HepG2 (cell line): ENCODE measurements around the gene TNIP1. TPM values are rescaled to one million over a fixed set of nuclear protein-coding genes. Genes with fewer than 3 reads are reported as not detected.
A peak's percentile ranks its signal among the peaks of the same experiment; 100 is the strongest.

ENCODE experiments used
- ATAC-seq: fragments of 200-7000 bp; cut with Tn5 transposase; 3 replicates; pipeline ENCODE4 v1.9.1; 2020; ENCODE audit warnings: mild to moderate bottlenecking, moderate library complexity
- BruUV-seq: library from RNA; stranded (reverse); fragments of 400-500 nt; replicated peaks from 2 replicates; lab custom pipeline; 2021; lab: Mats Ljungman, UMichigan
- CTCF ChIA-PET: fragments of 300-600 bp; formaldehyde crosslinking; extraction: SDS; loops from one replicate; lab custom pipeline; 2021; ENCODE audit warnings: low total read pairs, inconsistent platforms, low intra/inter-chr PET ratio; lab: Yijun Ruan, JAX
- POLR2A ChIA-PET: fragments of 350-600 bp; sonication (Branson Sonifier 250); formaldehyde crosslinking; loops from one replicate; lab custom pipeline; 2020; ENCODE audit warnings: antibody characterized with exemption, inconsistent platforms; lab: Yijun Ruan, JAX
- DNase-seq: peaks from one replicate; pipeline ENCODE4 v3.0.0-alpha.2; 2015; ENCODE audit warnings: low spot score
- FAIRE-seq: peaks from 3 replicates; lab custom pipeline; 2011; peaks lifted over from hg19 to GRCh38; lab: Jason Lieb, UNC
- H2AFZ ChIP-seq: one replicate; pipeline ENCODE4 v1.6.1; 2011; ENCODE audit warnings: low read length, inconsistent platforms
- H3K27ac ChIP-seq: fragments of 300-600 bp; 3 replicates; pipeline ENCODE4 v1.8.0; 2011; ENCODE audit warnings: mixed run types, mild to moderate bottlenecking, mixed read lengths, low read length, inconsistent platforms; ENCODE audit not compliant: insufficient read depth; ENCODE audit errors: extremely low read length
- H3K27me3 ChIP-seq, 2 experiments: fragments of 200-600 bp in 1 of 2; 2 replicates in 1 of 2; 3 replicates in 1 of 2; pipeline versions ENCODE4 v1.6.0 to v1.8.0; 2011; ENCODE audit warnings: low read length in 2 of 2, mild to moderate bottlenecking in 2 of 2, moderate library complexity in 2 of 2, inconsistent platforms in 1 of 2; ENCODE audit not compliant: insufficient read depth in 2 of 2, control insufficient read depth in 1 of 2
- H3K36me3 ChIP-seq, 2 experiments: fragments of 200-600 bp in 1 of 2; replicated peaks in 1 of 2; 2 replicates in 1 of 2; 3 replicates in 1 of 2; pipeline versions ENCODE4 v1.5.1 to v1.8.0; 2011; ENCODE audit warnings: low read length in 2 of 2, inconsistent platforms in 1 of 2; ENCODE audit not compliant: insufficient read depth in 2 of 2, control insufficient read depth in 1 of 2
- H3K4me1 ChIP-seq: 2 replicates; pipeline ENCODE4 v1.5.1; 2012; ENCODE audit warnings: low read length, inconsistent platforms; ENCODE audit not compliant: insufficient read depth
- H3K4me2 ChIP-seq: 2 replicates; pipeline ENCODE4 v1.6.0; 2011; ENCODE audit warnings: low read depth, low read length, inconsistent platforms
- H3K4me3 ChIP-seq, 3 experiments: fragments of 200-600 bp in 1 of 3; sonication (generic), shearing (Covaris generic) in 1 of 3; replicated peaks in 1 of 3; 2 replicates each; pipeline ENCODE4 v1.5.1; 2011 to 2016; ENCODE audit warnings: low read length in 3 of 3, inconsistent platforms in 2 of 3, low read depth in 2 of 3, mild to moderate bottlenecking in 2 of 3, control low read depth in 1 of 3, mixed read lengths in 1 of 3; ENCODE audit not compliant: insufficient read depth in 1 of 3
- H3K79me2 ChIP-seq: one replicate; pipeline ENCODE4 v1.6.1; 2011; ENCODE audit warnings: low read length, inconsistent platforms; ENCODE audit not compliant: insufficient read depth
- H3K9ac ChIP-seq: 2 replicates; pipeline ENCODE4 v1.6.0; 2011; ENCODE audit warnings: mild to moderate bottlenecking, low read depth, low read length, inconsistent platforms; ENCODE audit not compliant: insufficient read depth
- H3K9me3 ChIP-seq: 2 replicates; pipeline ENCODE4 v1.5.1; 2012; ENCODE audit warnings: mild to moderate bottlenecking, low read length
- H4K20me1 ChIP-seq: 2 replicates; pipeline ENCODE4 v1.6.0; 2011; ENCODE audit warnings: inconsistent platforms, mild to moderate bottlenecking, low read length, moderate library complexity; ENCODE audit not compliant: insufficient read depth
- CCDC6 ChIP-seq: sonication (generic); formaldehyde crosslinking; IDR thresholded peaks from 2 replicates; pipeline ENCODE4 v1.8.1; 2022; ENCODE audit warnings: mild to moderate bottlenecking, missing genetic modification reagents, moderate library complexity
- DBP ChIP-seq: sonication (generic); formaldehyde crosslinking; IDR thresholded peaks from 2 replicates; pipeline ENCODE4 v1.4.0; 2020; ENCODE audit warnings: missing genetic modification reagents; ENCODE audit errors: not compliant biosample characterization
- FIP1L1 ChIP-seq: fragments of 200-400 bp; formaldehyde crosslinking; IDR thresholded peaks from 2 replicates; pipeline ENCODE4 v1.6.1; 2018; ENCODE audit warnings: low read depth, mild to moderate bottlenecking, low read length, moderate library complexity, borderline replicate concordance; ENCODE audit not compliant: insufficient read depth
- FOSL2 ChIP-seq: sonication (generic); formaldehyde crosslinking; IDR thresholded peaks from 2 replicates; pipeline ENCODE4 v1.4.0; 2020; ENCODE audit warnings: missing genetic modification reagents
- KDM2A ChIP-seq: sonication (generic); formaldehyde crosslinking; IDR thresholded peaks from 2 replicates; pipeline ENCODE4 v1.4.0; 2020; ENCODE audit warnings: low read depth, missing genetic modification reagents, borderline replicate concordance
- MAFF ChIP-seq: IDR thresholded peaks from 2 replicates; pipeline ENCODE4 v1.6.1; 2011; ENCODE audit warnings: low read depth, low read length, improper control_type of control experiment
- MAFK ChIP-seq, 2 experiments: IDR thresholded peaks in 1 of 2; conservative IDR thresholded peaks in 1 of 2; 2 replicates each; pipeline ENCODE4 v1.6.1; 2011; ENCODE audit warnings: improper control_type of control experiment in 2 of 2, low read length in 2 of 2
- NFE2L2 ChIP-seq: fragments of 150-350 bp; IDR thresholded peaks from 2 replicates; pipeline ENCODE4 v1.6.1; 2014; ENCODE audit warnings: low read length
- PAXIP1 ChIP-seq: sonication (generic); formaldehyde crosslinking; conservative IDR thresholded peaks from 2 replicates; pipeline ENCODE4 v1.4.0; 2020; ENCODE audit warnings: mild to moderate bottlenecking, missing genetic modification reagents, moderate library complexity
- SNAPC5 ChIP-seq: sonication (generic); formaldehyde crosslinking; IDR thresholded peaks from 2 replicates; pipeline ENCODE4 v1.8.1; 2023; ENCODE audit warnings: mild to moderate bottlenecking, missing genetic modification reagents, borderline replicate concordance
- TFE3 ChIP-seq: IDR thresholded peaks from 2 replicates; pipeline ENCODE4 v1.6.1; 2016
- YY1 ChIP-seq: IDR thresholded peaks from 2 replicates; pipeline ENCODE4 v1.6.1; 2011; ENCODE audit warnings: low read length, low read depth, moderate library complexity, mild to moderate bottlenecking; ENCODE audit not compliant: insufficient read depth, insufficient replicate concordance
- ZNF143 ChIP-seq: sonication (generic); formaldehyde crosslinking; IDR thresholded peaks from 2 replicates; pipeline ENCODE4 v1.4.0; 2020; ENCODE audit warnings: missing genetic modification reagents
- ZNF260 ChIP-seq: sonication (generic); formaldehyde crosslinking; IDR thresholded peaks from 2 replicates; pipeline ENCODE4 v1.4.0; 2020; ENCODE audit warnings: missing genetic modification reagents, low read depth, mild to moderate bottlenecking, borderline replicate concordance
- ZNF629 ChIP-seq: sonication (generic); formaldehyde crosslinking; conservative IDR thresholded peaks from 2 replicates; pipeline ENCODE4 v1.5.0; 2020; ENCODE audit warnings: missing genetic modification reagents
- ZNF883 ChIP-seq: sonication (generic); formaldehyde crosslinking; IDR thresholded peaks from 2 replicates; pipeline ENCODE4 v1.5.1; 2020; ENCODE audit warnings: mild to moderate bottlenecking, missing genetic modification reagents; ENCODE audit errors: not compliant biosample characterization
- WGBS: methylation state at CpG from one replicate; pipeline ENCODE4 v1.1.6; 2017; ENCODE audit warnings: low lambda C conversion rate; 5-methylcytosine and 5-hydroxymethylcytosine counted together
- in situ Hi-C: cut with HindIII; loops from 2 replicates; pipeline ENCODE4 v1.10.0; 2017; ENCODE audit warnings: low pct_unique_long_range_greater_than_20kb; ENCODE audit not compliant: extremely low pct_ligation_motif_present
- intact Hi-C: fragments of 100-400 bp; cut with micrococcal nuclease; formaldehyde crosslinking; loops from one replicate; pipeline ENCODE4 v1.10.0; 2022; ENCODE audit not compliant: unreplicated experiment
- polyA plus RNA-seq, 8 experiments: library from polyadenylated mRNA; depleted of rRNA in 3 of 8; stranded (reverse) in 7 of 8; unstranded in 1 of 8; fragments of >200 nt; fragmentation: Illumina TruSeq in 4 of 8; extraction: Trizol in 4 of 8; gene quantifications; 2 replicates each; pipeline versions ENCODE4 v1.2.1 to v1.2.3, GENCODE V29; 2011 to 2016; ENCODE audit warnings: low read depth in 4 of 8, missing spikeins in 1 of 8, mixed read lengths in 1 of 8; ENCODE audit not compliant: insufficient read depth in 1 of 8
- total RNA-seq, 5 experiments: library from RNA; depleted of rRNA; stranded (reverse); fragments of >200 nt; fragmentation: Illumina TruSeq; extraction: Trizol; gene quantifications; 2 replicates each; pipeline ENCODE4 v1.2.3, GENCODE V29; 2016; ENCODE audit warnings: low read depth in 1 of 5

Gene TNIP1
- total and polyA plus RNA-seq, 2 of the 13 experiments (the other 11 are each of a cell fraction or from before 2014, with no cell fraction given): 26.2 to 45.9 TPM

- peaks cover 20% of the 10 kb centered on the region for H3K4me1 ChIP-seq
- in situ Hi-C loops: no loop called here
- TF ChIP-seq CCDC6 (CRISPR knock-in tag): no peak
- no peak for TF ChIP-seq SNAPC5 (CRISPR knock-in tag)
- no peak for TF ChIP-seq PAXIP1
- no peak for TF ChIP-seq FIP1L1
- no peak for TF ChIP-seq YY1
- no peak for TF ChIP-seq KDM2A
- TF ChIP-seq DBP (CRISPR knock-in tag): no peak
- TF ChIP-seq TFE3 (CRISPR knock-in tag): no peak
- TF ChIP-seq MAFF: 0 out of 2 replicates have a peak, but pooled peaks have one; percentile 10
- peak; percentile 56 for TF ChIP-seq FOSL2 (CRISPR knock-in tag)
- TF ChIP-seq ZNF629 (CRISPR knock-in tag): peak; percentile 63
- TF ChIP-seq ZNF260 (CRISPR knock-in tag): no peak
- no peak for TF ChIP-seq ZNF143 (CRISPR knock-in tag)
- TF ChIP-seq MAFK (conservative IDR thresholded peaks at IDR 0.05 in 1 of 2, IDR thresholded peaks at IDR 0.05 in 1 of 2; ENCODE audit: low read length in 2 of 2): peak; percentile 10 to 23; a peak in 1 of 4 replicates
- TF ChIP-seq NFE2L2: peak; percentile 68
- TF ChIP-seq ZNF883: no peak
Observed at GRCh38 chr5:151063142-151063989, 17.5 kb downstream of the TNIP1 start.

More at GRCh38 chr5:151063142-151063989, 17.5 kb downstream of the TNIP1 start:
- ChIA-PET POLR2A (interaction anchor here (1.3 kb wide), 1 partner anchor 18 kb away, joined by 4 read pairs; no protein-coding TSS in a partner anchor), CTCF (no interaction called here)
- Histone ChIP-seq H4K20me1 (peaks cover 44% of the 10 kb centered on the region; the same call in 1 of the 2 replicates), H3K4me2 (no peak overlapping the region), H2AFZ (no peak overlapping the region), H3K4me3 (no peak overlapping the region), H3K79me2 (peaks cover 39% of the 10 kb centered on the region), H3K27ac (peak overlapping the region; percentile 12), H3K9ac (no peak overlapping the region), H3K36me3 (peaks cover 44 to 77% of the 10 kb centered on the region in 2 experiments), H3K27me3 (no peaks in the 10 kb centered on the region), H3K9me3 (no peaks in the 10 kb centered on the region)
- peak; percentile 12 for DNase-seq
- ATAC-seq: no peak; the same call in 2 of the 3 replicates
- 88% methylated on average over 16 of the region's 17 CpGs for WGBS
- FAIRE-seq: no peak
- intact Hi-C loops: no loop called here
- no TSS peak for BruUV-seq
